A549 (cell line): ENCODE data around the gene CHMP6. TPM values are rescaled to one million over a fixed set of nuclear protein-coding genes. Genes with fewer than 3 reads are reported as not detected.

Experiments used
- ATAC-seq, 2 experiments: fragments of 200-7000 bp in 1 of 2; fragments of >200 bp in 1 of 2; cut with Nextera tagmentation in 1 of 2; cut with Tn5 transposase in 1 of 2; 3 replicates each; pipeline versions ENCODE4 v1.8.0 to v1.9.1; 2018 to 2020; ENCODE audit warnings: mild to moderate bottlenecking in 1 of 2, moderate library complexity in 1 of 2
- CTCF ChIA-PET: fragments of 300-600 bp; sonication (Branson Sonifier 250); formaldehyde crosslinking; extraction: SDS; loops from one replicate; lab custom pipeline; 2021; ENCODE audit warnings: antibody characterized with exemption, inconsistent platforms; lab: Yijun Ruan, JAX
- POLR2A ChIA-PET: fragments of 350-600 bp; formaldehyde crosslinking; extraction: SDS; loops from one replicate; lab custom pipeline; 2021; ENCODE audit warnings: antibody characterized with exemption, inconsistent platforms; lab: Yijun Ruan, JAX
- DNase-seq, 2 experiments: peaks; one replicate each; pipeline versions ENCODE4 v3.0.0 to v3.0.0-alpha.2; 2011 to 2016; ENCODE audit warnings: low read depth in 1 of 2, low spot score in 1 of 2
- FAIRE-seq: peaks from 2 replicates; lab custom pipeline; 2011; peaks lifted over from hg19 to GRCh38; lab: Jason Lieb, UNC
- H3K27ac ChIP-seq, 2 experiments: fragments of >200 bp; sonication (Bioruptor Twin); formaldehyde crosslinking; 3 replicates each; pipeline ENCODE4 v1.5.1; 2016 to 2017
- H3K4me1 ChIP-seq: fragments of >200 bp; sonication (Bioruptor Twin); formaldehyde crosslinking; 3 replicates; pipeline ENCODE4 v1.6.1; 2016
- H3K4me2 ChIP-seq: fragments of >200 bp; sonication (Bioruptor Twin); formaldehyde crosslinking; 3 replicates; pipeline ENCODE4 v1.6.1; 2016
- H3K4me3 ChIP-seq: fragments of >200 bp; sonication (Bioruptor Twin); formaldehyde crosslinking; 3 replicates; pipeline ENCODE4 v1.5.1; 2016
- H3K9me3 ChIP-seq: fragments of >200 bp; sonication (Bioruptor Twin); formaldehyde crosslinking; 3 replicates; pipeline ENCODE4 v1.6.1; 2016
- ATOH8 ChIP-seq: fragments of 250-450 bp; sonication (Bioruptor Pico); IDR thresholded peaks from 2 replicates; pipeline ENCODE4 v1.5.0; 2020; ENCODE audit warnings: low read depth, mild to moderate bottlenecking, moderate library complexity
- CHD2 ChIP-seq: fragments of 150-350 bp; IDR thresholded peaks from 2 replicates; pipeline ENCODE4 v1.6.1; 2014; ENCODE audit warnings: low read length; ENCODE audit not compliant: partially characterized antibody
- ESRRA ChIP-seq: fragments of 150-350 bp; IDR thresholded peaks from 2 replicates; pipeline ENCODE4 v1.6.1; 2014; ENCODE audit warnings: mild to moderate bottlenecking, low read length, borderline replicate concordance
- FOSL2 ChIP-seq, 2 experiments: fragments of 450-650 bp in 1 of 2; fragments of >200 bp in 1 of 2; sonication (Bioruptor Twin) in 1 of 2; formaldehyde crosslinking; IDR thresholded peaks; 2 replicates each; pipeline versions ENCODE4 v1.5.0 to v1.6.1; 2016 to 2020; ENCODE audit warnings: mild to moderate bottlenecking in 1 of 2, moderate library complexity in 1 of 2
- GATA3 ChIP-seq: IDR thresholded peaks from 2 replicates; pipeline ENCODE4 v1.6.1; 2012; ENCODE audit warnings: borderline replicate concordance
- HES2 ChIP-seq: fragments of >200 bp; sonication (Bioruptor Twin); formaldehyde crosslinking; IDR thresholded peaks from 2 replicates; pipeline ENCODE4 v1.6.1; 2016
- HMGXB4 ChIP-seq: fragments of 250-450 bp; sonication (Bioruptor Pico); IDR thresholded peaks from 2 replicates; pipeline ENCODE4 v1.5.0; 2021; ENCODE audit warnings: mild to moderate bottlenecking, moderate library complexity, borderline replicate concordance
- JUN ChIP-seq, 2 experiments: fragments of >200 bp; sonication (Bioruptor Twin); formaldehyde crosslinking; IDR thresholded peaks; 2 replicates in 1 of 2; 3 replicates in 1 of 2; pipeline ENCODE4 v1.6.1; 2016 to 2017
- JUNB ChIP-seq: fragments of >200 bp; sonication (Bioruptor Twin); formaldehyde crosslinking; IDR thresholded peaks from 2 replicates; pipeline ENCODE4 v1.6.1; 2016
- KDM5A ChIP-seq: fragments of 200-600 bp; sonication (generic); IDR thresholded peaks from 2 replicates; pipeline ENCODE4 v1.6.1; 2016; ENCODE audit warnings: antibody characterized with exemption, mild to moderate bottlenecking
- MAZ ChIP-seq: fragments of 150-350 bp; IDR thresholded peaks from 2 replicates; pipeline ENCODE4 v1.6.1; 2014; ENCODE audit warnings: antibody characterized with exemption, low read depth, low read length, borderline replicate concordance
- NFE2L2 ChIP-seq: fragments of 150-350 bp; conservative IDR thresholded peaks from 2 replicates; pipeline ENCODE4 v1.6.1; 2014; ENCODE audit warnings: low read length
- NPAS2 ChIP-seq: fragments of 250-450 bp; sonication (Bioruptor Pico); IDR thresholded peaks from 2 replicates; pipeline ENCODE4 v1.8.0; 2022; ENCODE audit warnings: mild to moderate bottlenecking, moderate library complexity, borderline replicate concordance
- POLR2AphosphoS2 ChIP-seq: conservative IDR thresholded peaks from 2 replicates; pipeline ENCODE4 v1.6.1; 2012; ENCODE audit warnings: low read length, improper control_type of control experiment, inconsistent platforms
- RCOR1 ChIP-seq: fragments of 150-350 bp; IDR thresholded peaks from 2 replicates; pipeline ENCODE4 v1.6.1; 2014; ENCODE audit warnings: antibody characterized with exemption, low read length, low read depth
- SMC3 ChIP-seq: fragments of >200 bp; sonication (Bioruptor Twin); formaldehyde crosslinking; IDR thresholded peaks from 3 replicates; pipeline ENCODE4 v1.6.1; 2018; ENCODE audit warnings: inconsistent platforms
- ZC3H11A ChIP-seq: fragments of 450-650 bp; IDR thresholded peaks from 2 replicates; pipeline ENCODE4 v1.6.1; 2014; ENCODE audit warnings: antibody characterized with exemption, mild to moderate bottlenecking
- ZFP36 ChIP-seq: fragments of 450-650 bp; IDR thresholded peaks from 2 replicates; pipeline ENCODE4 v1.6.1; 2014; ENCODE audit warnings: borderline replicate concordance; ENCODE audit not compliant: partially characterized antibody
- ZSCAN20 ChIP-seq: fragments of 250-450 bp; sonication (Bioruptor Pico); IDR thresholded peaks from 2 replicates; pipeline ENCODE4 v1.8.0; 2022; ENCODE audit warnings: mild to moderate bottlenecking, moderate library complexity
- WGBS: methylation state at CpG from one replicate; pipeline ENCODE4 v1.1.6; 2017; ENCODE audit errors: missing lambda C conversion rate; 5-methylcytosine and 5-hydroxymethylcytosine counted together
- polyA plus RNA-seq, 4 experiments: library from polyadenylated mRNA; depleted of rRNA in 3 of 4; stranded (reverse); fragments of >200 nt; fragmentation: RNase III in 1 of 4; extraction: RNeasy Plus Mini Kit Qiagen cat#74134 plus additional on column Dnase treatment in 1 of 4; gene quantifications; 2 replicates in 3 of 4; 3 replicates in 1 of 4; pipeline ENCODE4 v1.2.3, GENCODE V29; 2011 to 2017

CHMP6 gene
- polyA plus RNA-seq, 2 of the 4 experiments (the other 2 are of a cell fraction) = 28.9 to 30.8 TPM

- peak overlapping the region; percentile 87 for H3K4me2 ChIP-seq
- 28% methylated on average over 22 of the region's 22 CpGs for WGBS
- ChIA-PET POLR2A (interaction anchor here (1.2 kb wide), 2 partner anchors 11 to 536 kb away, joined by 3 to 5 read pairs; no protein-coding TSS in a partner anchor), CTCF (interaction anchor here (0.7 to 7.4 kb wide), 8 partner anchors 9 to 572 kb away, joined by 3 to 37 read pairs (median 5); no protein-coding TSS in a partner anchor)
- H3K27ac ChIP-seq = peak overlapping the region; percentile 89 to 95
- DNase-seq (no peak), FAIRE-seq (no peak), ATAC-seq (peak in 1 of 2 experiments; percentile 7; a peak in 3 of 6 replicates)
- H3K4me1 ChIP-seq = peaks cover 20% of the 10 kb centered on the region
- no peaks in the 10 kb centered on the region for H3K9me3 ChIP-seq
- H3K4me3 ChIP-seq = peak overlapping the region; percentile 92
- TF ChIP-seq JUNB (no peak), NFE2L2 (no peak), ZC3H11A (no peak), ATOH8 (CRISPR knock-in tag) (no peak), ZFP36 (no peak), HES2 (no peak), ESRRA (no peak), KDM5A (no peak), GATA3 (no peak), POLR2AphosphoS2 (no peak), CHD2 (no peak)
These were observed 558 bp upstream of the CHMP6 start for GRCh38 chr17:80990921-80991644.

- ChIA-PET CTCF (interaction anchor here (0.6 to 7.4 kb wide), 10 partner anchors 8 to 417 kb away, joined by 3 to 37 read pairs (median 6); no protein-coding TSS in a partner anchor), POLR2A (interaction anchor here (1.2 kb wide), 1 partner anchor 538 kb away, joined by 5 read pairs; no protein-coding TSS in a partner anchor)
- ATAC-seq (peak; percentile 15 to 16; a peak in 4 of 6 replicates), DNase-seq (no peak), FAIRE-seq (no peak)
- Histone ChIP-seq H3K4me1 (peaks cover 20% of the 10 kb centered on the region), H3K27ac (peak overlapping the region; percentile 89 to 95), H3K4me2 (peak overlapping the region; percentile 87), H3K9me3 (no peaks in the 10 kb centered on the region), H3K4me3 (peak overlapping the region; percentile 92)
- TF ChIP-seq ZSCAN20 (CRISPR knock-in tag) (no peak), NPAS2 (CRISPR knock-in tag) (no peak), HMGXB4 (CRISPR knock-in tag) (no peak), JUN (IDR thresholded peaks at IDR 0.05) (no peak), RCOR1 (no peak), FOSL2 (IDR thresholded peaks at IDR 0.05) (no peak), FOSL2 (CRISPR knock-in tag; IDR thresholded peaks at IDR 0.05) (no peak), NFE2L2 (no peak), SMC3 (no peak), MAZ (no peak)
- 8% methylated on average over 38 of the region's 90 CpGs for WGBS
These were observed 671 bp downstream of the CHMP6 start for GRCh38 chr17:80992077-80992947.
